SK-N-SH (cell line): Measurements from ENCODE around the gene PRKN. TPM values are rescaled to one million over a fixed set of nuclear protein-coding genes. Genes with fewer than 3 reads are reported as not detected.

Source experiments
- CTCF ChIA-PET: fragments of 300-600, 350-600 bp; formaldehyde crosslinking; extraction: SDS; loops from one replicate; lab custom pipeline; 2021; lab: Yijun Ruan, JAX
- POLR2A ChIA-PET: fragments of 350-600 bp; sonication (Branson Sonifier 250); formaldehyde crosslinking; extraction: SDS; loops from one replicate; lab custom pipeline; 2020; ENCODE audit warnings: antibody characterized with exemption, inconsistent platforms; lab: Yijun Ruan, JAX
- DNase-seq: peaks from one replicate; pipeline ENCODE4 v3.0.0; 2012
- H2AFZ ChIP-seq: fragments of 200-600 bp; sonication (generic); 2 replicates; pipeline ENCODE4 v1.8.1; 2016; ENCODE audit warnings: antibody characterized with exemption, mild to moderate bottlenecking, low read depth
- H3F3A ChIP-seq: fragments of 200-600 bp; sonication (generic); replicated peaks from 2 replicates; pipeline ENCODE3; 2016; ENCODE audit warnings: antibody characterized with exemption, mild to moderate bottlenecking; ENCODE audit not compliant: insufficient read depth
- H3K27ac ChIP-seq, 2 experiments: fragments of 200-500 bp in 1 of 2; fragments of 200-600 bp in 1 of 2; sonication (Bioruptor generic) in 1 of 2; sonication (generic), shearing (Covaris generic) in 1 of 2; 2 replicates each; pipeline versions ENCODE4 v1.5.1 to v1.6.1; 2014 to 2016; ENCODE audit warnings: low read depth in 2 of 2, inconsistent platforms in 1 of 2, low read length in 1 of 2, mild to moderate bottlenecking in 1 of 2, mixed read lengths in 1 of 2
- H3K27me3 ChIP-seq: fragments of 200-600 bp; sonication (generic), shearing (Covaris generic); 2 replicates; pipeline ENCODE4 v1.6.1; 2016; ENCODE audit warnings: mixed run types; ENCODE audit not compliant: insufficient read depth
- H3K36me3 ChIP-seq, 2 experiments: fragments of 200-500 bp in 1 of 2; fragments of 200-600 bp in 1 of 2; sonication (Bioruptor generic) in 1 of 2; sonication (generic) in 1 of 2; replicated peaks in 1 of 2; 2 replicates each; pipeline versions ENCODE3 to v1.5.1; 2014 to 2016; ENCODE audit warnings: low read length in 1 of 2, mild to moderate bottlenecking in 1 of 2; ENCODE audit not compliant: insufficient read depth in 2 of 2, control insufficient read depth in 1 of 2
- H3K4me1 ChIP-seq, 2 experiments: fragments of 200-500 bp in 1 of 2; fragments of 200-600 bp in 1 of 2; sonication (Bioruptor generic) in 1 of 2; sonication (generic), shearing (Covaris generic) in 1 of 2; 2 replicates each; pipeline versions ENCODE4 v1.5.1 to v1.6.1; 2014 to 2016; ENCODE audit warnings: low read depth in 1 of 2, low read length in 1 of 2, mixed run types in 1 of 2; ENCODE audit not compliant: insufficient read depth in 2 of 2, control insufficient read depth in 1 of 2
- H3K4me2 ChIP-seq: fragments of 200-600 bp; sonication (generic), shearing (Covaris generic); 2 replicates; pipeline ENCODE4 v1.6.1; 2017; ENCODE audit warnings: mixed run types
- H3K4me3 ChIP-seq, 2 experiments: fragments of 200-500 bp in 1 of 2; fragments of 200-600 bp in 1 of 2; sonication (Bioruptor generic) in 1 of 2; sonication (generic), shearing (Covaris generic) in 1 of 2; 2 replicates each; pipeline versions ENCODE4 v1.5.1 to v1.8.1; 2014 to 2016; ENCODE audit warnings: low read depth in 2 of 2, inconsistent platforms in 1 of 2, low read length in 1 of 2, mild to moderate bottlenecking in 1 of 2, mixed read lengths in 1 of 2, moderate library complexity in 1 of 2
- H3K79me2 ChIP-seq: fragments of 200-600 bp; sonication (generic); 2 replicates; pipeline ENCODE4 v1.8.1; 2017; ENCODE audit warnings: mild to moderate bottlenecking; ENCODE audit not compliant: insufficient read depth
- H3K9ac ChIP-seq: fragments of 200-600 bp; sonication (generic); 2 replicates; pipeline ENCODE4 v1.6.1; 2017; ENCODE audit warnings: mixed run types
- H3K9me2 ChIP-seq: fragments of 200-600 bp; sonication (generic); 2 replicates; pipeline ENCODE4 v1.6.1; 2017; ENCODE audit warnings: mixed run types
- H3K9me3 ChIP-seq: fragments of 200-600 bp; sonication (generic); 2 replicates; pipeline ENCODE4 v1.6.1; 2017; ENCODE audit warnings: mixed run types, mild to moderate bottlenecking, moderate library complexity
- H4K20me1 ChIP-seq: fragments of 200-600 bp; sonication (generic); 2 replicates; pipeline ENCODE4 v1.6.1; 2017; ENCODE audit warnings: mild to moderate bottlenecking, mixed run types; ENCODE audit not compliant: insufficient read depth
- CHD2 ChIP-seq: fragments of 150-350 bp; IDR thresholded peaks from 2 replicates; pipeline ENCODE4 v1.6.1; 2018; ENCODE audit warnings: low read length; ENCODE audit not compliant: partially characterized antibody
- ELF1 ChIP-seq: IDR thresholded peaks from 2 replicates; pipeline ENCODE4 v1.4.0; 2012
- EP300 ChIP-seq, 2 experiments: IDR thresholded peaks; 2 replicates each; pipeline versions ENCODE4 v1.4.0 to v1.6.1; 2012; ENCODE audit warnings: borderline replicate concordance in 1 of 2, low read depth in 1 of 2, low read length in 1 of 2
- FOSL2 ChIP-seq: IDR thresholded peaks from 2 replicates; pipeline ENCODE4 v1.4.0; 2012; ENCODE audit warnings: low read depth, mild to moderate bottlenecking, moderate library complexity, borderline replicate concordance
- FOXJ3 ChIP-seq: sonication (generic); formaldehyde crosslinking; IDR thresholded peaks from 2 replicates; pipeline ENCODE4 v1.5.1; 2020; ENCODE audit warnings: mild to moderate bottlenecking, missing genetic modification reagents
- FOXM1 ChIP-seq: IDR thresholded peaks from 2 replicates; pipeline ENCODE4 v1.4.0; 2012; ENCODE audit warnings: low read depth, mild to moderate bottlenecking
- MXI1 ChIP-seq: IDR thresholded peaks from 2 replicates; pipeline ENCODE4 v1.6.1; 2012; ENCODE audit warnings: mild to moderate bottlenecking, low read depth, low read length, improper control_type of control experiment
- NRF1 ChIP-seq: IDR thresholded peaks from 2 replicates; pipeline ENCODE4 v1.6.1; 2012; ENCODE audit warnings: low read depth, mild to moderate bottlenecking, low read length
- PBX3 ChIP-seq: IDR thresholded peaks from 2 replicates; pipeline ENCODE4; 2012
- RAD21 ChIP-seq: IDR thresholded peaks from 2 replicates; pipeline ENCODE4 v1.6.1; 2012; ENCODE audit warnings: mild to moderate bottlenecking, low read length
- RCOR1 ChIP-seq: fragments of 150-350 bp; IDR thresholded peaks from 2 replicates; pipeline ENCODE4 v1.6.1; 2017; ENCODE audit warnings: antibody characterized with exemption, low read length
- RFX5 ChIP-seq: IDR thresholded peaks from 2 replicates; pipeline ENCODE4 v1.6.1; 2012; ENCODE audit warnings: mild to moderate bottlenecking, improper control_type of control experiment, low read length
- TAF1 ChIP-seq: IDR thresholded peaks from 2 replicates; pipeline ENCODE4 v1.6.1; 2012; ENCODE audit warnings: low read depth, mild to moderate bottlenecking, low read length, moderate library complexity, borderline replicate concordance
- TCF12 ChIP-seq: IDR thresholded peaks from 2 replicates; pipeline ENCODE4 v1.4.0; 2012
- USF1 ChIP-seq: IDR thresholded peaks from 2 replicates; pipeline ENCODE4 v1.4.0; 2012; ENCODE audit warnings: low read depth, borderline replicate concordance
- YY1 ChIP-seq: IDR thresholded peaks from 2 replicates; pipeline ENCODE4 v1.4.0; 2012; ENCODE audit warnings: low read depth, mild to moderate bottlenecking
- WGBS: methylation state at CpG from one replicate; pipeline ENCODE4 v1.1.6; 2017; ENCODE audit warnings: low lambda C conversion rate; 5-methylcytosine and 5-hydroxymethylcytosine counted together
- polyA plus RNA-seq, 3 experiments: library from polyadenylated mRNA; depleted of rRNA; stranded (reverse); fragments of >200 nt; gene quantifications; 2 replicates each; pipeline ENCODE4 v1.2.3, GENCODE V29; 2012
- TF ChIP-seq, protein P1 (sequence below): fragments of 150-350 bp; IDR thresholded peaks from 2 replicates; pipeline ENCODE4 v1.6.1; 2017; ENCODE audit warnings: antibody characterized with exemption, low read length, low read depth, borderline replicate concordance

Gene PRKN
- polyA plus RNA-seq, 1 of the 3 experiments (the other 2 are of a cell fraction): 0.76 TPM

DNA sequence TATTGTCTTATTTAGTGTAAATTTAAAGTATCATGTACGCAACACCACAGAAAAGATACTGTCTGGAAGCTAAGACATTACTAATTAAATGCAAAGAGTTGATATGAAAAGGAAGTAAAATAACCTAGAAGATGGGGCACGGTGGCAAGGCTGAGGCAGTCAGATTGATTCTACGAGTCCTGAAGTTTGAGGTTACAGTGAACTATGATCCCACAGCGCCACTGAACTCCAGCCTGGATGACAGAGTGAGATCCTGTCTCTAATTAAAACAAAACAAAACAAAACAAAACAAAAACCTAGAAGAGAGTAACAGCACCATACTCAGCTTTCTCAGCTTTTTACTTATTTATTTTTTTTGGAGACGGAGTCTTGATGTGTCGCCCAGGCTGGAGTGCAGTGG is 199.0 kb downstream of the PRKN start:
- CTCF ChIA-PET: no interaction called here
- Histone ChIP-seq H3K4me2 (no peak overlapping the region), H3K9me3 (no peaks in the 10 kb centered on the region; the same call in 1 of the 2 replicates), H3K9ac (no peak overlapping the region), H3K4me3 (no peak overlapping the region), H3K27ac (no peak overlapping the region), H3K79me2 (no peaks in the 10 kb centered on the region), H3F3A (no peaks in the 10 kb centered on the region), H3K9me2 (no peaks in the 10 kb centered on the region), H3K4me1 (peaks cover 0 to 7% of the 10 kb centered on the region in 2 experiments; a peak in 1 of 4 replicates), H3K36me3 (no peaks in the 10 kb centered on the region), H4K20me1 (no peaks in the 10 kb centered on the region), H2AFZ (no peak overlapping the region), H3K27me3 (no peaks in the 10 kb centered on the region)
- no peak for TF ChIP-seq YY1
- 59% methylated on average over 6 of the region's 6 CpGs for WGBS
- no peak for DNase-seq
- POLR2A ChIA-PET: no interaction called here

DNA sequence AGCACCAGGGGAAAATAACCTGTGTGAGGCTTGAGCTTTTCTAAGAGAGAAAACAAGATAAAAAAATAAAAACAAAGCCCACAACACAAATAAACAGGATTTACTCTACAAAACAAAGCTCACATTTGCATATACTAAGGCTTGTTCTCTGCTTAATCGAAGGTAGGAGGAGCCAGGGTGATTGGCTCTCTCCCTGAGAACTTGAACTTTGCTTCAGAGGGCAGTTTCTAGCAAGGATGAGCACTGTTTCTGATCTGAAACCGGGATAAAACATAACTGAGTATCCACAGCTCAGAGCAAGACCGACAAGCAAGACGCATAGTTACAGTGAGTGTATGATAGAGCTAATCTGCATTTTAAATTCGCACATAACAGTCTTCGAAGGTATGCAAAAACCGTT is 200.6 kb downstream of the PRKN start:
- H4K20me1 ChIP-seq: no peaks in the 10 kb centered on the region
- no peaks in the 10 kb centered on the region for H3K36me3 ChIP-seq
- no peak overlapping the region for H3K4me3 ChIP-seq
- H3K9me2 ChIP-seq: no peaks in the 10 kb centered on the region
- ChIA-PET CTCF (interaction anchor here (1.0 to 1.7 kb wide), 2 partner anchors 11 to 110 kb away, joined by 5 read pairs; no protein-coding TSS in a partner anchor), POLR2A (no interaction called here)
- H3K4me1 ChIP-seq: no peaks in the 10 kb centered on the region
- H3K27me3 ChIP-seq: no peaks in the 10 kb centered on the region
- no peaks in the 10 kb centered on the region for H3K79me2 ChIP-seq
- H2AFZ ChIP-seq: no peak overlapping the region
- H3K9me3 ChIP-seq: no peaks in the 10 kb centered on the region; the same call in 1 of the 2 replicates
- no peak overlapping the region for H3K9ac ChIP-seq
- DNase-seq: no peak
- TF ChIP-seq EP300 (IDR thresholded peaks at IDR 0.05; ENCODE audit: borderline replicate concordance in 1 of 2, low read depth in 1 of 2, low read length in 1 of 2): no peak
- no peak for TF ChIP-seq USF1
- TF ChIP-seq RAD21: no peak
- TF ChIP-seq NRF1: no peak
- TF ChIP-seq RCOR1: no peak
- TF ChIP-seq TCF12: no peak
- TF ChIP-seq CHD2: no peak
- no peaks in the 10 kb centered on the region for H3F3A ChIP-seq
- 57% methylated on average over 7 of the region's 7 CpGs for WGBS
- no peak overlapping the region for H3K27ac ChIP-seq
- no peak overlapping the region for H3K4me2 ChIP-seq

DNA sequence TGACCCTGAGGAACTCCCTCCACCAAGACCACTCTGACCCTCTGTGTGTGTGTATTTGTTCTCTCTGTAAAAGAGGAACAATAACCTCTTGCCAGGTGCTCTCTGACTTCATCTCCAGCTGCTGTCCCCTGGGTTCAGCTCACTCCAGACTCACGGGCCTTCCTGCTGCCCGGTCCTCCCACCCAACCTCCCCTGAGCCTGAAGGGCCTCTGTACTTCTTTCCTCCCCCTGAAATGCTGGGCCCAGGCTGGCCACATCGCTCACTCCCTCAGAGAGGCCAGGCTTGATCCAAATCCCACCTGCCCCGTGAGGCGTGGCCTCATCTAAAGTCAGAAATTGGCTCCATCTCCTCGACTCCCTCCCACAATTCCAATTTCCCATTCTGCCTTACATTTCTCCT is 202.4 kb downstream of the PRKN start:
- Histone ChIP-seq H3K27ac (no peak overlapping the region), H3K4me1 (no peaks in the 10 kb centered on the region), H3K9ac (no peak overlapping the region), H3K27me3 (no peaks in the 10 kb centered on the region), H2AFZ (no peak overlapping the region), H3K4me2 (no peak overlapping the region), H3F3A (no peaks in the 10 kb centered on the region), H3K9me3 (no peaks in the 10 kb centered on the region; the same call in 1 of the 2 replicates), H3K4me3 (no peak overlapping the region), H4K20me1 (no peaks in the 10 kb centered on the region)
- CTCF ChIA-PET: interaction anchor here (1.7 kb wide), 1 partner anchor 9 kb away, joined by 5 read pairs; no protein-coding TSS in a partner anchor
- DNase-seq: no peak
- POLR2A ChIA-PET: no interaction called here
- TF ChIP-seq FOSL2 (no peak), ELF1 (no peak), USF1 (no peak), FOXM1 (no peak), RFX5 (no peak), CHD2 (no peak), MXI1 (no peak), TAF1 (no peak), FOXJ3 (CRISPR knock-in tag) (no peak), PBX3 (no peak)
- TF ChIP-seq, protein P1, sequence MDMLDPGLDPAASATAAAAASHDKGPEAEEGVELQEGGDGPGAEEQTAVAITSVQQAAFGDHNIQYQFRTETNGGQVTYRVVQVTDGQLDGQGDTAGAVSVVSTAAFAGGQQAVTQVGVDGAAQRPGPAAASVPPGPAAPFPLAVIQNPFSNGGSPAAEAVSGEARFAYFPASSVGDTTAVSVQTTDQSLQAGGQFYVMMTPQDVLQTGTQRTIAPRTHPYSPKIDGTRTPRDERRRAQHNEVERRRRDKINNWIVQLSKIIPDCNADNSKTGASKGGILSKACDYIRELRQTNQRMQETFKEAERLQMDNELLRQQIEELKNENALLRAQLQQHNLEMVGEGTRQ: no peak
- TF ChIP-seq, all 33 proteins: peak for 0
- Histone ChIP-seq H3K36me3 (no peaks in the 10 kb centered on the region), H3K9me2 (no peaks in the 10 kb centered on the region), H3K79me2 (no peaks in the 10 kb centered on the region)
- WGBS: 65% methylated on average over 6 of the region's 6 CpGs
